Subcutaneous adipose tissue (tissue), 4 donors: ENCODE results near the gene OIP5. TPM values are rescaled to one million over a fixed set of nuclear protein-coding genes. Genes with fewer than 3 reads are reported as not detected.

Experiments used
- CTCF ChIP-seq: fragments of 450-650 bp; IDR thresholded peaks from one replicate; pipeline ENCODE4 v1.5.1; 2016; ENCODE audit warnings: low read depth, mild to moderate bottlenecking, control low read depth, antibody characterized with exemption, moderate library complexity
- total RNA-seq, 4 donors: library from RNA; depleted of rRNA; stranded (reverse); fragments of >200 nt; gene quantifications; one replicate each; pipeline ENCODE4 v1.1.0, GENCODE V29; 2016

Gene OIP5
- total RNA-seq, 4 donors from 2014 or later: 1.2 TPM; not detected in 3

GRCh38 chr15:41259546-41260189, 72.7 kb downstream of the OIP5 start:
- TF ChIP-seq CTCF: no peak

Other genes starting within 250 kb of the OIP5 start
- 10 to 100 TPM; 20.9 to 28.4 (median 25.1) TPM for gene INO80, start 216.3 kb downstream of the OIP5 start, total RNA-seq
- gene EXD1, start 101.8 kb downstream of the OIP5 start, total RNA-seq: not detected
- gene CHP1, start 101.3 kb downstream of the OIP5 start, total RNA-seq: 100 to 1,000 TPM; 255 to 607 (median 291) TPM
- 10 to 100 TPM in 1 of 4 donors, 1 to 10 TPM in 3; 2.6 to 12.6 (median 5.3) TPM for gene NUSAP1, start 290 bp upstream of the OIP5 start, total RNA-seq
- 10 to 100 TPM; 13.1 to 23.9 (median 16.9) TPM for gene NDUFAF1, start 69.9 kb upstream of the OIP5 start, total RNA-seq
- gene RTF1, start 84.5 kb upstream of the OIP5 start, total RNA-seq: 10 to 100 TPM; 21.7 to 58.7 (median 32.5) TPM
- 1 to 10 TPM in 1 of 4 donors, under 1 TPM in 1, not detected in 2; 0.34 to 1.5 TPM for gene ITPKA, start 161.3 kb upstream of the OIP5 start, total RNA-seq
- gene LTK, start 181.2 kb upstream of the OIP5 start, total RNA-seq: 1 to 10 TPM in 1 of 4 donors, under 1 TPM in 3; 0.33 to 2.4 (median 0.48) TPM
- gene RPAP1, start 211.7 kb upstream of the OIP5 start, total RNA-seq: 10 to 100 TPM; 12.6 to 34.5 (median 19.0) TPM
- 10 to 100 TPM; 29.5 to 72.2 (median 35.8) TPM for gene TYRO3, start 226.6 kb upstream of the OIP5 start, total RNA-seq